GM12878 (cell line): Measurements from ENCODE around the gene FAM227B. TPM values are rescaled to one million over a fixed set of nuclear protein-coding genes. Genes with fewer than 3 reads are reported as not detected.

Experiments
- ATAC-seq: fragments of 200-7000 bp; cut with Tn5 transposase; 3 replicates; pipeline ENCODE4 v1.9.1; 2020; ENCODE audit warnings: mild to moderate bottlenecking, moderate library complexity
- BruUV-seq: library from RNA; stranded (reverse); fragments of 400-500 nt; replicated peaks from 2 replicates; lab custom pipeline; 2021; lab: Mats Ljungman, UMichigan
- CTCF ChIA-PET: fragments of 300-600 bp; sonication (Branson Sonifier 250); formaldehyde crosslinking; extraction: SDS; loops from one replicate; lab custom pipeline; 2021; ENCODE audit warnings: inconsistent platforms; lab: Yijun Ruan, JAX
- POLR2A ChIA-PET: fragments of 350-600 bp; formaldehyde crosslinking; extraction: SDS; loops from one replicate; lab custom pipeline; 2021; ENCODE audit warnings: inconsistent platforms; lab: Charles Lee
- RAD21 ChIA-PET: fragments of 300-600 bp; sonication (Branson Sonifier 250); formaldehyde crosslinking; loops from one replicate; lab custom pipeline; 2023; ENCODE audit warnings: antibody characterized with exemption; ENCODE audit not compliant: unreplicated experiment; lab: Charles Lee
- SMC1A ChIA-PET: fragments of 300-600 bp; sonication (Branson Sonifier 250); formaldehyde crosslinking; loops from one replicate; lab custom pipeline; 2023; ENCODE audit not compliant: unreplicated experiment, uncharacterized antibody; lab: Charles Lee
- DNase-seq: peaks from one replicate; pipeline ENCODE4 v3.0.0-alpha.2; 2011; ENCODE audit warnings: low read depth, low spot score
- FAIRE-seq: peaks from 3 replicates; lab custom pipeline; 2011; peaks lifted over from hg19 to GRCh38; lab: Jason Lieb, UNC
- H2AFZ ChIP-seq: 2 replicates; pipeline ENCODE4 v1.6.0; 2011; ENCODE audit warnings: low read depth, low read length, control low read depth; ENCODE audit not compliant: control insufficient read depth
- H3K27ac ChIP-seq: 2 replicates; pipeline ENCODE4 v1.5.1; 2011; ENCODE audit warnings: control low read depth; ENCODE audit not compliant: control insufficient read depth, insufficient read depth
- H3K27me3 ChIP-seq, 2 experiments: replicated peaks in 1 of 2; 2 replicates each; pipeline versions ENCODE4 v1.6.0 to v1.6.1; 2011; ENCODE audit warnings: low read length in 1 of 2; ENCODE audit not compliant: control insufficient read depth in 2 of 2, insufficient read depth in 2 of 2
- H3K36me3 ChIP-seq, 2 experiments: 2 replicates each; pipeline ENCODE4 v1.5.1; 2011; ENCODE audit warnings: low read length in 1 of 2; ENCODE audit not compliant: control insufficient read depth in 2 of 2, insufficient read depth in 2 of 2
- H3K4me1 ChIP-seq: 2 replicates; pipeline ENCODE4 v1.6.1; 2011; ENCODE audit warnings: mild to moderate bottlenecking, low read length, moderate library complexity, mixed read lengths; ENCODE audit not compliant: control insufficient read depth, insufficient read depth
- H3K4me2 ChIP-seq: 2 replicates; pipeline ENCODE4 v1.6.0; 2011; ENCODE audit warnings: control low read depth; ENCODE audit not compliant: control insufficient read depth, insufficient read depth
- H3K4me3 ChIP-seq: fragments of 200-600 bp; sonication (generic); 2 replicates; pipeline ENCODE4 v1.5.1; 2016
- H3K79me2 ChIP-seq: 2 replicates; pipeline ENCODE4 v1.6.0; 2011; ENCODE audit warnings: low read length; ENCODE audit not compliant: control insufficient read depth, insufficient read depth
- H3K9ac ChIP-seq: 2 replicates; pipeline ENCODE4 v1.8.0; 2011; ENCODE audit warnings: low read length, control low read depth, mixed read lengths; ENCODE audit not compliant: control insufficient read depth, insufficient read depth
- H3K9me3 ChIP-seq: replicated peaks from 3 replicates; pipeline ENCODE4 v1.5.1; 2011; ENCODE audit warnings: mild to moderate bottlenecking, low read length; ENCODE audit not compliant: control insufficient read depth, insufficient read depth
- H4K20me1 ChIP-seq: 2 replicates; pipeline ENCODE4 v1.6.0; 2011; ENCODE audit not compliant: control insufficient read depth, insufficient read depth
- ATF7 ChIP-seq: fragments of 450-650 bp; IDR thresholded peaks from 2 replicates; pipeline ENCODE4 v1.6.1; 2016; ENCODE audit warnings: low read depth, mild to moderate bottlenecking
- BACH1 ChIP-seq: fragments of 450-650 bp; IDR thresholded peaks from 2 replicates; pipeline ENCODE4 v1.6.1; 2017; ENCODE audit warnings: mild to moderate bottlenecking, borderline replicate concordance
- EP300 ChIP-seq, 2 experiments: fragments of 150-350 bp in 1 of 2; IDR thresholded peaks; 2 replicates each; pipeline ENCODE4 v1.6.1; 2011 to 2012; ENCODE audit warnings: low read depth in 2 of 2, low read length in 2 of 2, borderline replicate concordance in 1 of 2, improper control_type of control experiment in 1 of 2, inconsistent platforms in 1 of 2; ENCODE audit not compliant: control insufficient read depth in 1 of 2
- HDAC2 ChIP-seq: fragments of 200-600 bp; sonication (generic); IDR thresholded peaks from 2 replicates; pipeline ENCODE4 v1.6.1; 2017
- PAX8 ChIP-seq: fragments of 450-650 bp; IDR thresholded peaks from 2 replicates; pipeline ENCODE4 v1.6.1; 2017; ENCODE audit warnings: mild to moderate bottlenecking, moderate library complexity
- POU2F2 ChIP-seq: IDR thresholded peaks from 3 replicates; pipeline ENCODE4 v1.6.1; 2011; ENCODE audit warnings: low read depth, mild to moderate bottlenecking, low read length, borderline replicate concordance
- STAT1 ChIP-seq: fragments of 450-650 bp; conservative IDR thresholded peaks from 2 replicates; pipeline ENCODE4 v1.6.1; 2014; ENCODE audit warnings: antibody characterized with exemption, mild to moderate bottlenecking
- ZBED1 ChIP-seq: IDR thresholded peaks from 2 replicates; pipeline ENCODE4 v1.6.1; 2016; ENCODE audit warnings: borderline replicate concordance
- ZBTB40 ChIP-seq: fragments of 450-650 bp; IDR thresholded peaks from 2 replicates; pipeline ENCODE4 v1.6.1; 2016; ENCODE audit warnings: mild to moderate bottlenecking, moderate library complexity, borderline replicate concordance
- WGBS: methylation state at CpG from one replicate; pipeline ENCODE4 v1.1.6; 2016; ENCODE audit warnings: low lambda C conversion rate; ENCODE audit not compliant: insufficient replicate concordance, insufficient coverage; ENCODE audit errors: missing lambda C conversion rate; 5-methylcytosine and 5-hydroxymethylcytosine counted together
- in situ Hi-C: fragments of 300-500 bp; cut with MboI; formaldehyde crosslinking; loops from 9 replicates; pipeline ENCODE4 v1.14.3; 2018; ENCODE audit warnings: mixed read lengths
- intact Hi-C: fragments of 100-400 bp; cut with micrococcal nuclease; formaldehyde crosslinking; loops from one replicate; pipeline ENCODE4 v1.14.2; 2022; ENCODE audit not compliant: unreplicated experiment
- polyA plus RNA-seq, 11 experiments: library from polyadenylated mRNA; depleted of rRNA in 4 of 11; unstranded in 6 of 11; stranded (reverse) in 5 of 11; fragments of >200 nt; fragmentation: Nextera tagmentation in 4 of 11; fragmentation: Illumina TruSeq in 1 of 11; extraction: Ambion mirVana in 4 of 11; extraction: Trizol in 1 of 11; gene quantifications; 1 replicate in 1 of 11; 2 replicates in 10 of 11; pipeline versions ENCODE4 v1.2.1 to v1.2.3, GENCODE V29; 2011 to 2016; ENCODE audit warnings: inconsistent platforms in 2 of 11, missing spikeins in 2 of 11, low read depth in 1 of 11
- total RNA-seq, 4 experiments: library from RNA; depleted of rRNA in 3 of 4; stranded (reverse); fragments of >200 nt in 3 of 4; fragmentation: Illumina TruSeq in 1 of 4; extraction: Trizol in 1 of 4; gene quantifications; 2 replicates each; pipeline versions ENCODE4 v1.2.1 to v1.2.3, GENCODE V29; 2013 to 2021

The FAM227B gene
- total and polyA plus RNA-seq, 10 of the 15 experiments (the other 5 are each of a cell fraction or from before 2014, with no cell fraction given), result 3.9 to 12.6 (median 6.9) TPM

GRCh38 chr15:49282366-49282765 lies 338.3 kb downstream of the FAM227B start (continued):
- no peak for TF ChIP-seq ZBTB40
- no peak for TF ChIP-seq HDAC2
- TF ChIP-seq EP300 (IDR thresholded peaks at IDR 0.05; ENCODE audit: borderline replicate concordance in 1 of 2, control insufficient read depth in 1 of 2, low read depth in 2 of 2, low read length in 2 of 2), result no peak
- TF ChIP-seq ZBED1, result no peak
- no peak for TF ChIP-seq PAX8
- TF ChIP-seq BACH1, result no peak
- no peak for TF ChIP-seq STAT1

- no peak for ATAC-seq
- CTCF ChIA-PET, result no interaction called here
- no peak overlapping the region for H3K27ac ChIP-seq
These were observed 340.8 kb downstream of the FAM227B start for GRCh38 chr15:49279521-49280456.

More at GRCh38 chr15:49279521-49280456, 340.8 kb downstream of the FAM227B start:
- H3K4me3 ChIP-seq, result no peak overlapping the region
- no peak for FAIRE-seq
- H4K20me1 ChIP-seq, result no peaks in the 10 kb centered on the region
- no TSS peak for BruUV-seq
- no peaks in the 10 kb centered on the region for H3K4me1 ChIP-seq
- WGBS, result 97% methylated on average over 4 of the region's 4 CpGs
- DNase-seq, result no peak
- in situ Hi-C loops, result no loop called here
- TF ChIP-seq POU2F2, result no peak
- TF ChIP-seq ATF7, result 0 out of 2 replicates have a peak, but pooled peaks have one; percentile 2
- TF ChIP-seq, all 136 proteins: peak for 1
- no peaks in the 10 kb centered on the region for H3K79me2 ChIP-seq
- intact Hi-C loops, result no loop called here
- ChIA-PET POLR2A (no interaction called here), RAD21 (no interaction called here), SMC1A (no interaction called here)
- no peak overlapping the region for H3K9ac ChIP-seq
- no peaks in the 10 kb centered on the region for H3K27me3 ChIP-seq
- no peak overlapping the region for H2AFZ ChIP-seq
- H3K36me3 ChIP-seq, result no peaks in the 10 kb centered on the region
- no peaks in the 10 kb centered on the region for H3K9me3 ChIP-seq
- H3K4me2 ChIP-seq, result no peak overlapping the region
